ENCODE data around the gene EXOC5. TPM values are rescaled to one million over a fixed set of nuclear protein-coding genes. Genes with fewer than 3 reads are reported as not detected.
"Not testable (repeated sequence)": the region's sequence is repeated elsewhere in the genome, so short reads cannot be mapped to it uniquely, and the experiment has no call there.

EXOC5 gene
- total RNA-seq, 4 donors from 2014 or later = 54.9 to 81.6 (median 68.5) TPM

- TF ChIP-seq CTCF (IDR thresholded peaks at IDR 0.05) (no peak), EP300 (IDR thresholded peaks at IDR 0.05) (no peak), POLR2AphosphoS5 (IDR thresholded peaks at IDR 0.05) (no peak), POLR2A (IDR thresholded peaks at IDR 0.05) (no peak)
- no peak for ATAC-seq
These were observed 7.1 kb downstream of the EXOC5 start for GRCh38 chr14:57261604-57262003.

GRCh38 chr14:57259672-57260071, 9.0 kb downstream of the EXOC5 start:
- Histone ChIP-seq H3K27ac (no peak overlapping the region), H3K4me1 (peaks cover 0 to 13% (median 2%) of the 10 kb centered on the region in 3 donors), H3K9me3 (no peaks in the 10 kb centered on the region), H3K4me3 (no peak overlapping the region), H3K27me3 (no peaks in the 10 kb centered on the region), H3K36me3 (no peaks in the 10 kb centered on the region)
- TF ChIP-seq EP300 (IDR thresholded peaks at IDR 0.05) (no peak), POLR2AphosphoS5 (IDR thresholded peaks at IDR 0.05) (no peak), CTCF (IDR thresholded peaks at IDR 0.05) (no peak), POLR2A (IDR thresholded peaks at IDR 0.05) (no peak)
- ATAC-seq = no peak
- 100% methylated on average over 1 of the region's 1 CpG for WGBS, 2 donors (ENCODE audit: low coverage in 1 of 2)

More at GRCh38 chr14:57261604-57262003, 7.1 kb downstream of the EXOC5 start:
- no peaks in the 10 kb centered on the region for H3K9me3 ChIP-seq
- H3K4me3 ChIP-seq = no peak overlapping the region
- no peaks in the 10 kb centered on the region for H3K27me3 ChIP-seq
- no peaks in the 10 kb centered on the region for H3K36me3 ChIP-seq
- H3K27ac ChIP-seq = no peak overlapping the region
- peaks cover 0 to 32% (median 6%) of the 10 kb centered on the region in 3 donors for H3K4me1 ChIP-seq

GRCh38 chr14:57258221-57258620, 10.5 kb downstream of the EXOC5 start:
- H3K9me3 ChIP-seq = not testable (repeated sequence)

GRCh38 chr14:57254884-57255283, 13.8 kb downstream of the EXOC5 start:
- no peak overlapping the region for H3K4me3 ChIP-seq
- no peak for TF ChIP-seq EP300 (IDR thresholded peaks at IDR 0.05)
- no peak for TF ChIP-seq POLR2AphosphoS5 (IDR thresholded peaks at IDR 0.05)
- TF ChIP-seq POLR2A (IDR thresholded peaks at IDR 0.05) = no peak
- no peak for TF ChIP-seq CTCF (IDR thresholded peaks at IDR 0.05)
- H3K27ac ChIP-seq = no peak overlapping the region
- no peaks in the 10 kb centered on the region for H3K36me3 ChIP-seq
- H3K4me1 ChIP-seq = peaks cover 0 to 26% (median 0%) of the 10 kb centered on the region in 3 donors
- no peaks in the 10 kb centered on the region for H3K9me3 ChIP-seq
- no peaks in the 10 kb centered on the region for H3K27me3 ChIP-seq
- no peak for ATAC-seq

More at GRCh38 chr14:57258221-57258620, 10.5 kb downstream of the EXOC5 start:
- WGBS, 2 donors (ENCODE audit: low coverage in 1 of 2) = 78 to 83% methylated on average over 2 of the region's 2 CpGs
- not testable (repeated sequence) for H3K36me3 ChIP-seq, ATAC-seq, H3K27me3 ChIP-seq, H3K4me3 ChIP-seq, H3K27ac ChIP-seq
- peaks cover 0 to 23% (median 2%) of the 10 kb centered on the region in 3 donors for H3K4me1 ChIP-seq

GRCh38 chr14:57246933-57247657, 21.6 kb downstream of the EXOC5 start:
- no peaks in the 10 kb centered on the region for H3K9me3 ChIP-seq
- no peak for TF ChIP-seq POLR2A (IDR thresholded peaks at IDR 0.05)
- TF ChIP-seq CTCF (IDR thresholded peaks at IDR 0.05) = no peak
- TF ChIP-seq EP300 (IDR thresholded peaks at IDR 0.05) = no peak
- TF ChIP-seq POLR2AphosphoS5 (IDR thresholded peaks at IDR 0.05) = no peak
- ATAC-seq = no peak
- no peaks in the 10 kb centered on the region for H3K27me3 ChIP-seq
- peaks cover 0 to 23% of the 10 kb centered on the region in 2 donors for H3K36me3 ChIP-seq
- 55 to 81% methylated on average over 2 of the region's 2 CpGs for WGBS, 2 donors (ENCODE audit: low coverage in 1 of 2)
- no peak overlapping the region for H3K27ac ChIP-seq
- peaks cover 0 to 29% (median 3%) of the 10 kb centered on the region in 3 donors for H3K4me1 ChIP-seq
- no peak overlapping the region for H3K4me3 ChIP-seq

Measured in gastroesophageal sphincter (tissue), 4 donors.